CD4-positive, alpha-beta T cell (primary cell): ENCODE measurements around the gene TIMM17A. TPM values are rescaled to one million over a fixed set of nuclear protein-coding genes. Genes with fewer than 3 reads are reported as not detected.

Experiments
- ATAC-seq: fragments of 200-7000 bp; cut with Tn5 transposase; one replicate; pipeline ENCODE4 v1.10.0; 2022; ENCODE audit warnings: mild to moderate bottlenecking; ENCODE audit not compliant: poor library complexity
- CTCF ChIA-PET: fragments of 350-600 bp; sonication (Branson Sonifier 250); formaldehyde crosslinking; loops from one replicate; lab custom pipeline; 2021; ENCODE audit warnings: antibody characterized with exemption, inconsistent platforms; lab: Charles Lee
- POLR2A ChIA-PET: fragments of 350-600 bp; sonication (Branson Sonifier 250); formaldehyde crosslinking; loops from one replicate; lab custom pipeline; 2021; ENCODE audit warnings: antibody characterized with exemption, inconsistent platforms; lab: Charles Lee
- DNase-seq, 14 experiments: peaks; one replicate each; pipeline ENCODE4 v3.0.0-alpha.2; 2013 to 2020; ENCODE audit warnings: mixed read lengths in 2 of 14
- H3K27ac ChIP-seq, 2 donors: one replicate each; pipeline versions ENCODE4 v1.5.1 to v1.7.0; 2013; ENCODE audit warnings: low read length in 2 of 2, low read depth in 1 of 2, mild to moderate bottlenecking in 1 of 2
- H3K27me3 ChIP-seq, 2 experiments: 1 replicate in 1 of 2; 2 replicates in 1 of 2; pipeline versions ENCODE4 v1.6.1 to v1.7.0; 2013; ENCODE audit warnings: low read length in 2 of 2, control low read depth in 1 of 2, mild to moderate bottlenecking in 1 of 2, moderate library complexity in 1 of 2; ENCODE audit not compliant: insufficient read depth in 2 of 2, control insufficient read depth in 1 of 2
- H3K36me3 ChIP-seq: one replicate; pipeline ENCODE4 v1.6.1; 2013; ENCODE audit warnings: low read length, control low read depth; ENCODE audit not compliant: insufficient read depth
- H3K4me1 ChIP-seq: one replicate; pipeline ENCODE4 v1.6.1; 2013; ENCODE audit warnings: low read length, control low read depth; ENCODE audit not compliant: insufficient read depth
- H3K4me3 ChIP-seq: one replicate; pipeline ENCODE4 v1.5.1; 2013; ENCODE audit warnings: mild to moderate bottlenecking, low read length, moderate library complexity
- H3K9me3 ChIP-seq, 2 experiments: 1 replicate in 1 of 2; 2 replicates in 1 of 2; pipeline versions ENCODE4 v1.6.1 to v1.7.0; 2013; ENCODE audit warnings: low read length in 2 of 2, mild to moderate bottlenecking in 2 of 2, control low read depth in 1 of 2, moderate library complexity in 1 of 2; ENCODE audit not compliant: control insufficient read depth in 1 of 2, insufficient read depth in 1 of 2
- H3K27ac Mint-ChIP-seq: one replicate; pipeline ENCODE4 v1.8.0; 2020; ENCODE audit warnings: mixed read lengths
- H3K27me3 Mint-ChIP-seq: one replicate; pipeline ENCODE4 v1.8.0; 2021; ENCODE audit warnings: mixed read lengths
- H3K36me3 Mint-ChIP-seq: one replicate; pipeline ENCODE4 v1.8.0; 2021; ENCODE audit warnings: low read depth, mixed read lengths
- H3K4me1 Mint-ChIP-seq: one replicate; pipeline ENCODE4 v1.8.0; 2021; ENCODE audit warnings: low read depth, mixed read lengths
- H3K4me3 Mint-ChIP-seq: one replicate; pipeline ENCODE4 v1.8.0; 2020; ENCODE audit warnings: mild to moderate bottlenecking, mixed read lengths
- H3K9me3 Mint-ChIP-seq: one replicate; pipeline ENCODE4 v1.8.0; 2020; ENCODE audit warnings: mixed read lengths
- intact Hi-C, 2 experiments: fragments of 100-400 bp; cut with DNase I in 1 of 2; cut with micrococcal nuclease in 1 of 2; formaldehyde crosslinking; loops; one replicate each; pipeline versions ENCODE4 v1.15.1 to v1.9.0; 2023 to 2025; cut with DNase I, micrococcal nuclease
- total RNA-seq, 174 experiments: library from RNA in 2 of 174; stranded (reverse) in 2 of 174; gene quantifications; one replicate each; pipeline ENCODE4 v1.2.3 and lab custom pipeline; 2021 to 2026
- TF ChIP-seq, protein P1 (sequence below): fragments of 200-600 bp; IDR thresholded peaks from one replicate; pipeline ENCODE4 v1.8.0; 2022; ENCODE audit warnings: antibody characterized with exemption, mild to moderate bottlenecking

Gene TIMM17A
- total RNA-seq, 2 experiments from 2014 or later: 46.2 to 49.6 TPM

DNA sequence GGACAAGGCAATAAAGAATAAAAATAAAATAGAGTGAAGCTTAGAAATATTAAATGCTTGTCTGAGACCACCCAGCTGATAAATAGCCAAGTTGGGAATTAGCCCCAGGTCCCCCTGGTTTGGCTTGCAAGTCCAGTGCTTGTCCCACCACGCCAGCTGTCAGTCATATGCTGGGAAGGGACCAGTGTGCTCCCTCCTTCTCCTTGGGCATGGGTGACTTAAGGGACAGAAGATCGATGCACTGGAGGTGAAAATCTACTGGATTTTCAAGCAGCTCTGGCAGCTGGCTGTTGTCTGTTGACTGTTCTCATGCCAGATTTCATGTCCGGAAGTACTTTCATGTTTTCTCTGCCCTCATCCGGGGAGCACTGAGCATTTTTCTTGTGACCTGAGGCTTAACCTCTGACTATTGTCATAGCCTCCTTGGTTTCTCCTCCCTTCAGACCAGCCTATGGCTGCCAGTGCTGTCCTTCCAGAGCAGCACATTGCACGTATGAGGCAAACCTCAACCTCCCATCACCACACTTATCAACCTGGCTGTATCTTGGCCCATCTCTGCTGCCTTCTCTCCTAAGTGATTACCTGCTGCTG is 21.4 kb upstream of the TIMM17A start:
- CTCF ChIA-PET: no interaction called here
- Histone ChIP-seq H3K27me3 (peaks cover 10 to 11% of the 10 kb centered on the region in 2 experiments), H3K4me3 (no peak overlapping the region), H3K36me3 (no peaks in the 10 kb centered on the region), H3K4me1 (no peaks in the 10 kb centered on the region), H3K9me3 (no peaks in the 10 kb centered on the region), H3K27ac (no peak overlapping the region)
- Mint-ChIP-seq H3K27ac (no peak overlapping the region), H3K36me3 (no peaks in the 10 kb centered on the region), H3K9me3 (no peaks in the 10 kb centered on the region), H3K4me3 (no peak overlapping the region), H3K4me1 (no peaks in the 10 kb centered on the region), H3K27me3 (peaks cover 10% of the 10 kb centered on the region)
- TF ChIP-seq, protein P1, sequence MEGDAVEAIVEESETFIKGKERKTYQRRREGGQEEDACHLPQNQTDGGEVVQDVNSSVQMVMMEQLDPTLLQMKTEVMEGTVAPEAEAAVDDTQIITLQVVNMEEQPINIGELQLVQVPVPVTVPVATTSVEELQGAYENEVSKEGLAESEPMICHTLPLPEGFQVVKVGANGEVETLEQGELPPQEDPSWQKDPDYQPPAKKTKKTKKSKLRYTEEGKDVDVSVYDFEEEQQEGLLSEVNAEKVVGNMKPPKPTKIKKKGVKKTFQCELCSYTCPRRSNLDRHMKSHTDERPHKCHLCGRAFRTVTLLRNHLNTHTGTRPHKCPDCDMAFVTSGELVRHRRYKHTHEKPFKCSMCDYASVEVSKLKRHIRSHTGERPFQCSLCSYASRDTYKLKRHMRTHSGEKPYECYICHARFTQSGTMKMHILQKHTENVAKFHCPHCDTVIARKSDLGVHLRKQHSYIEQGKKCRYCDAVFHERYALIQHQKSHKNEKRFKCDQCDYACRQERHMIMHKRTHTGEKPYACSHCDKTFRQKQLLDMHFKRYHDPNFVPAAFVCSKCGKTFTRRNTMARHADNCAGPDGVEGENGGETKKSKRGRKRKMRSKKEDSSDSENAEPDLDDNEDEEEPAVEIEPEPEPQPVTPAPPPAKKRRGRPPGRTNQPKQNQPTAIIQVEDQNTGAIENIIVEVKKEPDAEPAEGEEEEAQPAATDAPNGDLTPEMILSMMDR: no peak
- POLR2A ChIA-PET: no interaction called here
- intact Hi-C loops: no loop called here
- ATAC-seq (no peak), DNase-seq (no peak)

DNA sequence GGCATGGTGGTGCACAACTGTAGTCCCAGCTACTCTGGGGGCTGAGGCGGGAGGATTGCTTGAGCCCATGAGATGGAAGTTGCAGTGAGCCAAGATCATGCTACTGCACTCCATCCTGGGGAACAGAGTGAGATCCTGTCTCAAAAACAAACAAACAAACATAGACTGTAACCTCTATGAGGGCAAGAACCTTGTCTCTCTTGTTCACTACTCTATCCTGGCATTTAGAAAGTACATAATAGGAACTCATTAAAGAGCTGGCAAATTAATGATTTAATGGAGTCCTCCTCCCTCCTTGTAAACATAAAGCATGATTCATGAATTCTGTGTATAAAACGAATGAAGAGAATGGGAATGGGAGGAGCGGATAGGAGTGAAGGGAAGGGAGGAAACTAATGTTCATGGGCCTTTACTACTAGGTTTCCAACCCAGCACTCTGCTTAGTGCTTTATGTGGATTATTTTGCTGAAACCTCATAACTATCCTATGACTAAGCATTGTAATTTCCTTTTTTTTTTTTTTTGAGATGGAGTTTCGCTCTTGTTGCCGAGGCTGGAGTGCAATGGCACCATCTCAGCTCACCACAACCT is 17.6 kb upstream of the TIMM17A start:
- no peaks in the 10 kb centered on the region for H3K4me1 Mint-ChIP-seq
- H3K9me3 ChIP-seq: no peaks in the 10 kb centered on the region
- POLR2A ChIA-PET: no interaction called here
- H3K9me3 Mint-ChIP-seq: no peaks in the 10 kb centered on the region
- TF ChIP-seq, protein P1: no peak
- H3K27me3 Mint-ChIP-seq: peaks cover 26% of the 10 kb centered on the region
- no peaks in the 10 kb centered on the region for H3K4me1 ChIP-seq
- no peak overlapping the region for H3K27ac ChIP-seq
- H3K36me3 ChIP-seq: no peaks in the 10 kb centered on the region
- H3K27me3 ChIP-seq: peaks cover 0 to 4% of the 10 kb centered on the region in 2 experiments
- H3K36me3 Mint-ChIP-seq: no peaks in the 10 kb centered on the region
- intact Hi-C loops: no loop called here
- no peak overlapping the region for H3K4me3 Mint-ChIP-seq
- CTCF ChIA-PET: no interaction called here
- ATAC-seq (no peak), DNase-seq (no peak)
- no peak overlapping the region for H3K4me3 ChIP-seq
- no peak overlapping the region for H3K27ac Mint-ChIP-seq

DNA sequence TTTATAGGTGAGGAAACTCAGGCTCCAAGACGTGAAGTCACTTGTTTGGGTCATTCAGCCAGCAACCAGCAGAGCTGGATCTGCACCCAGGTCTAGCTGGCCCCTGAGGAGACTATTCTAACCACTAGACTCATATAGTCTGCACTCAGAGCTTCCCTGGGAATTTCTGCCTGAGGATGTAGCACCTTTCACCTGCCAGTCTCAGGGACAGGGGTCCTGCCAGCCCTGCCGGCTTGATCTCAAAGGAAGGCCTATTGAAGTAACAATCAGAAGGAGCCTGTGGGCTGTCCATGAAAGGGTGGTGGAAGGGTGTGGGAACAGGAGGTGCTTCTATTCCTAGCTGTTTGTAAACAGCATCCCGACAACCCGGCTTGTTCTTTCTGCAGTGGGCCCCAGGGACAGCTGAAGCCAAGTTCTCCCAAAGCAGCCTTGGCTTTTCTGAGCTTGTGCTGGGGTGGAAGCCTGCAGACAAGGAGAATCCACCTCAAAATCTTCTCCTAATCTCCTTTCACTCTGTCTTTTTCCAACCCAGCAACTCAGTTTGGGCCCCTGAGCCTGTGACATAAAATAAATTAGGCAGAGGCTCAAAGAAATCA is 16.8 kb upstream of the TIMM17A start:
- CTCF ChIA-PET: interaction anchor here (0.6 kb wide), 1 partner anchor 1206 kb away, joined by 3 read pairs; no protein-coding TSS in a partner anchor
- POLR2A ChIA-PET: no interaction called here
- intact Hi-C loops: no loop called here
- no peaks in the 10 kb centered on the region for H3K9me3 ChIP-seq
- H3K4me3 ChIP-seq: no peak overlapping the region
- Mint-ChIP-seq H3K4me1 (no peaks in the 10 kb centered on the region), H3K9me3 (no peaks in the 10 kb centered on the region), H3K27ac (no peak overlapping the region), H3K27me3 (peaks cover 34% of the 10 kb centered on the region), H3K4me3 (no peak overlapping the region), H3K36me3 (no peaks in the 10 kb centered on the region)
- no peak for ATAC-seq
- peaks cover 0 to 6% of the 10 kb centered on the region in 2 experiments for H3K27me3 ChIP-seq
- no peak overlapping the region for H3K27ac ChIP-seq
- no peak for DNase-seq
- no peaks in the 10 kb centered on the region for H3K36me3 ChIP-seq
- no peaks in the 10 kb centered on the region for H3K4me1 ChIP-seq
- TF ChIP-seq, protein P1: no peak
